NCI-H146 treated with DMSO at 0.1 percent for 48 hours (cell line): ENCODE measurements around the gene FAU.

Source experiments
- DNase-seq: peaks from one replicate; lab custom pipeline; 2025; ENCODE audit not compliant: unreplicated experiment; lab: John Stamatoyannopoulos, UW

Gene FAU

GRCh38 chr11:65083134-65083833, 38.6 kb downstream of the FAU start:
- no peak for DNase-seq

GRCh38 chr11:65078786-65079342, 43.1 kb downstream of the FAU start:
- DNase-seq = no peak

GRCh38 chr11:65078151-65078550, 43.8 kb downstream of the FAU start:
- DNase-seq = no peak

GRCh38 chr11:65077451-65077850, 44.5 kb downstream of the FAU start:
- DNase-seq = no peak

GRCh38 chr11:65072631-65072966, 49.3 kb downstream of the FAU start:
- no peak for DNase-seq

- no peak for DNase-seq
These were observed 49.9 kb downstream of the FAU start for GRCh38 chr11:65071907-65072630.
